Lower lobe of right lung (tissue), 2 donors: ENCODE measurements around the gene C15orf39. TPM values are rescaled to one million over a fixed set of nuclear protein-coding genes. Genes with fewer than 3 reads are reported as not detected.
"Not testable (repeated sequence)": the region's sequence is repeated elsewhere in the genome, so short reads cannot be mapped to it uniquely, and the experiment has no call there.

Experiments used
- ATAC-seq, 2 donors: fragments of 200-7000 bp; cut with Tn5 transposase; one replicate each; pipeline ENCODE4 v1.9.1; 2020 to 2022; ENCODE audit warnings: mild to moderate bottlenecking in 2 of 2, moderate library complexity in 2 of 2
- DNase-seq: peaks from one replicate; pipeline ENCODE4 v3.0.0-alpha.2; 2020
- H3K27ac ChIP-seq: fragments of 200-600 bp; one replicate; pipeline ENCODE4 v1.8.0; 2022
- H3K27me3 ChIP-seq: fragments of 200-600 bp; one replicate; pipeline ENCODE4 v1.8.0; 2022; ENCODE audit warnings: low read depth
- H3K36me3 ChIP-seq: fragments of 200-600 bp; one replicate; pipeline ENCODE4 v1.8.0; 2022; ENCODE audit warnings: mild to moderate bottlenecking
- H3K4me1 ChIP-seq: fragments of 200-600 bp; one replicate; pipeline ENCODE4 v1.8.0; 2022
- H3K4me3 ChIP-seq: fragments of 200-600 bp; one replicate; pipeline ENCODE4 v1.8.0; 2022; ENCODE audit warnings: mild to moderate bottlenecking
- H3K9me3 ChIP-seq: fragments of 200-600 bp; one replicate; pipeline ENCODE4 v1.8.0; 2022
- CTCF ChIP-seq: fragments of 200-600 bp; IDR thresholded peaks from one replicate; pipeline ENCODE4 v1.8.0; 2022; ENCODE audit warnings: antibody characterized with exemption, mild to moderate bottlenecking
- intact Hi-C: fragments of 100-400 bp; cut with DNase I; formaldehyde crosslinking; loops from one replicate; pipeline ENCODE4 v1.11.0; 2022
- total RNA-seq: library from RNA; stranded (reverse); fragmentation: NEBNext Ultra II Directional; extraction: Animal tissue kit (Norgen Biotek cat#: 25700); gene quantifications from one replicate; pipeline ENCODE4 v1.2.1, GENCODE V29; 2021
- donor health status: DM: no; HTN: yes; CAD: no; lungs with severe emphysema.

Gene C15orf39
- total RNA-seq, 1 donor from 2014 or later, result 36.3 TPM

GRCh38 chr15:75163150-75163564, 38.5 kb upstream of the C15orf39 start:
- Histone ChIP-seq H3K36me3 (no peaks in the 10 kb centered on the region), H3K4me1 (peaks cover 4% of the 10 kb centered on the region), H3K9me3 (no peaks in the 10 kb centered on the region), H3K27ac (no peak overlapping the region), H3K27me3 (no peaks in the 10 kb centered on the region), H3K4me3 (no peak overlapping the region)
- ATAC-seq, result no peak
- intact Hi-C loops, result no loop called here
- DNase-seq, result no peak
- TF ChIP-seq CTCF, result no peak

DNA sequence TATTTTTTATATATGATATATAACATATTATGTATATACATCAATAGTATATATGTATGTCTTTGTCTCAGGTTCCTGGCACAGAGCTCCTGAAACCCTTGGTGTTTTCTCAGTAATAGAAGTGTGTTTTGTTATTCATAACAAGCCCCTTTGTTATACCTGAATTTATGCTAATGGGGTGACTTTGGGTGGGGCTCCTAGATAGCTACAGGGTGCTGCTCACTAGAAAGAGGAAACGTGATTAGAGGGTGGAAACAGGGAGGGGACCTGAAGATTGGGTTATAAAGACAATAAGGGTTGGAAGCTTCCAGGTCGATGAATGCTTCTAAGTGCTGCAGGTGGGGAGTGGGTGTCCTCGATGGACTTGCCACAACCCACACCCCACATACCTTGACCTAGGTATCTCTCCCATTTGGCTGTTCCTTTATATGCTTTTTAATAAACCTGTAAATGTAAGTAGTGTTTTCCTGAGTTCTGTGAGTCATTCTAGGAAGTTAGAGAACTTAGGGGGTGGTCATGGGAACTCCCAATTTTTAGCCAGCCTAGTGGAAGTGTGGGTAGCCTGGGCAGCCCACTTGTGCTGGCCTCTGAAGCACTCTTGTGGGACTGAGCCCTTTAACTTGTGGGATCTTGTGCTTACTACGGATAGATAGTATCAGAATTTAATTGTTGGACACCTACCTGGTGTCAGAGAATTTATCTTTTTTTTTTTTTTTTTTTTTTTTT, 36.9 kb upstream of the C15orf39 start:
- Histone ChIP-seq H3K9me3 (no peaks in the 10 kb centered on the region), H3K36me3 (no peaks in the 10 kb centered on the region), H3K27ac (no peak overlapping the region), H3K27me3 (no peaks in the 10 kb centered on the region), H3K4me1 (peaks cover 4% of the 10 kb centered on the region), H3K4me3 (no peak overlapping the region)
- DNase-seq (no peak), ATAC-seq (no peak)
- no peak for TF ChIP-seq CTCF
- intact Hi-C loops, result no loop called here

GRCh38 chr15:75166489-75167063, 35.1 kb upstream of the C15orf39 start:
- intact Hi-C loops, ATAC-seq, H3K27me3 ChIP-seq, H3K36me3 ChIP-seq, H3K4me3 ChIP-seq, H3K27ac ChIP-seq, H3K9me3 ChIP-seq, DNase-seq, H3K4me1 ChIP-seq: not testable (repeated sequence)

DNA sequence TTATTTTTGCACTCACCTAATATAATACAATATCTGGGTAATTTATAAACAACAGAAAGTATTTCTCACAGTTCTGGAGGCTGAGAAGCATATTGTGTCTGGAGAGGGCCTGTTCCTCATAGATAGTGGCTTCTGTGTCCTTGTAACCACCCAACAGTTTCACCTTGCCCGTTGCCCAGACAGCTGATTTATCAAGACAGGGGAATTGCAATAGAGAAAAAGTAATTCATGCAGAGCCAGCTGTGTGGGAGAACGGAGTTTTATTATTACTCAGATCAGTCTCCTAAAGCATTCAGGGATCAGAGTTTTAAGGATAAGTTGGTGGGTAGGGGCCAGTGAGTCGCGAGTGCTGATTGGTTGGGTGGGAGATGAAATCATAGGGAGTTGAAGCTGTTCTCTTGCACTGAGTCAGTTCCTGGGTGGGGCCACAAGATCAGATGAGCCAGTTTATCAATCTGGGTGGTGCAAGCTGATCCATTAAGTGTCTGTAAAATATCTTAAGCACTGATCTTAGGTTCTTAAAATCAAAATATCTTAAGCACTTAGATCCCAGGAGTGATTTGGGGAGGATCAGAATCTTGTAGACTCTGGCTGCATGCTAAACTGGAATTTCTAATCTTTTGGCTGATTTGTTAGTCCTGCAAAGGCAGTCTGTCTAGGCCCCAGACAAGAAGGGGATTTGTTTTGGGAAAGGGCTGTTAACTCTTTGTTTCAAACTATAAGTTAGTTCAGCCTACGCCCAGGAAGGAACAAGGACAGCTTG, 33.9 kb upstream of the C15orf39 start:
- ATAC-seq (no peak), DNase-seq (no peak)
- no peak overlapping the region for H3K27ac ChIP-seq
- intact Hi-C loops, result no loop called here
- H3K9me3 ChIP-seq, result no peaks in the 10 kb centered on the region
- H3K4me3 ChIP-seq, result no peak overlapping the region
- H3K27me3 ChIP-seq, result no peaks in the 10 kb centered on the region
- no peak for TF ChIP-seq CTCF
- peaks cover 10% of the 10 kb centered on the region for H3K4me1 ChIP-seq
- H3K36me3 ChIP-seq, result no peaks in the 10 kb centered on the region

- DNase-seq (no peak), ATAC-seq (no peak)
- Histone ChIP-seq H3K27ac (no peak overlapping the region), H3K4me3 (no peak overlapping the region), H3K36me3 (no peaks in the 10 kb centered on the region), H3K27me3 (no peaks in the 10 kb centered on the region), H3K4me1 (peaks cover 10% of the 10 kb centered on the region), H3K9me3 (no peaks in the 10 kb centered on the region)
- no peak for TF ChIP-seq CTCF
- intact Hi-C loops, result no loop called here
Observed at GRCh38 chr15:75168374-75168773, 33.3 kb upstream of the C15orf39 start.

GRCh38 chr15:75170203-75170602, 31.5 kb upstream of the C15orf39 start:
- no peak for TF ChIP-seq CTCF
- Histone ChIP-seq H3K4me1 (peaks cover 14% of the 10 kb centered on the region), H3K36me3 (no peaks in the 10 kb centered on the region), H3K4me3 (no peak overlapping the region), H3K9me3 (no peaks in the 10 kb centered on the region), H3K27me3 (no peaks in the 10 kb centered on the region), H3K27ac (no peak overlapping the region)
- DNase-seq, result no peak
- intact Hi-C loops, result no loop called here
- no peak for ATAC-seq
